ENCODE data around the gene EARS2.

DNA sequence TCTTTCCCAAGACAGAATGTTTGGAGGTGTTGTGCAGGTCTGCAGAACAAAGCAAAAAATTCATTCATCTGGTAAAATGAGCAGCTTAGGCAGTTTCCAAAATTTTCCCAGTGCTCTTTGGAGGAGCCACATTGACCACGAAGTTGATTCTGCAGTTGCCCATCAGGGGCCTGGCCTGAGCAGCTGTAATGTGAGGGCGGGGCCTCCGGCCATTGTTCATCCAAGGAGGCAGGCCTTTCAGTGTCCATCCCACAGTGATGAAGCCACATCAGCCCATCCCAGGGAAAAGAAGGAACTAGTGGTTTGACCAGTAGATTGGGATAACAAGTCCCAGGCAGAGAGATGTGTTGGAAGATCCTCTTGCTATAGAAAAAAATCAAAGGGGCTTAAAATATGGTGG lies 10.5 kb upstream of the EARS2 start:
- TF ChIP-seq, protein P1, sequence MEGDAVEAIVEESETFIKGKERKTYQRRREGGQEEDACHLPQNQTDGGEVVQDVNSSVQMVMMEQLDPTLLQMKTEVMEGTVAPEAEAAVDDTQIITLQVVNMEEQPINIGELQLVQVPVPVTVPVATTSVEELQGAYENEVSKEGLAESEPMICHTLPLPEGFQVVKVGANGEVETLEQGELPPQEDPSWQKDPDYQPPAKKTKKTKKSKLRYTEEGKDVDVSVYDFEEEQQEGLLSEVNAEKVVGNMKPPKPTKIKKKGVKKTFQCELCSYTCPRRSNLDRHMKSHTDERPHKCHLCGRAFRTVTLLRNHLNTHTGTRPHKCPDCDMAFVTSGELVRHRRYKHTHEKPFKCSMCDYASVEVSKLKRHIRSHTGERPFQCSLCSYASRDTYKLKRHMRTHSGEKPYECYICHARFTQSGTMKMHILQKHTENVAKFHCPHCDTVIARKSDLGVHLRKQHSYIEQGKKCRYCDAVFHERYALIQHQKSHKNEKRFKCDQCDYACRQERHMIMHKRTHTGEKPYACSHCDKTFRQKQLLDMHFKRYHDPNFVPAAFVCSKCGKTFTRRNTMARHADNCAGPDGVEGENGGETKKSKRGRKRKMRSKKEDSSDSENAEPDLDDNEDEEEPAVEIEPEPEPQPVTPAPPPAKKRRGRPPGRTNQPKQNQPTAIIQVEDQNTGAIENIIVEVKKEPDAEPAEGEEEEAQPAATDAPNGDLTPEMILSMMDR (IDR thresholded peaks at IDR 0.05), result no peak
- no peak for TF ChIP-seq POLR2A (IDR thresholded peaks at IDR 0.05)
